GM19324 (cell line): Measurements from ENCODE around the gene UQCR11.

Experiments
- ATAC-seq: cut with Tn5 transposase; IDR thresholded peaks from one replicate; pipeline ENCODE4 v1.9.1; 2021; ENCODE audit warnings: mild to moderate bottlenecking, moderate library complexity; ENCODE audit not compliant: unreplicated experiment, low FRiP score

The UQCR11 gene

DNA sequence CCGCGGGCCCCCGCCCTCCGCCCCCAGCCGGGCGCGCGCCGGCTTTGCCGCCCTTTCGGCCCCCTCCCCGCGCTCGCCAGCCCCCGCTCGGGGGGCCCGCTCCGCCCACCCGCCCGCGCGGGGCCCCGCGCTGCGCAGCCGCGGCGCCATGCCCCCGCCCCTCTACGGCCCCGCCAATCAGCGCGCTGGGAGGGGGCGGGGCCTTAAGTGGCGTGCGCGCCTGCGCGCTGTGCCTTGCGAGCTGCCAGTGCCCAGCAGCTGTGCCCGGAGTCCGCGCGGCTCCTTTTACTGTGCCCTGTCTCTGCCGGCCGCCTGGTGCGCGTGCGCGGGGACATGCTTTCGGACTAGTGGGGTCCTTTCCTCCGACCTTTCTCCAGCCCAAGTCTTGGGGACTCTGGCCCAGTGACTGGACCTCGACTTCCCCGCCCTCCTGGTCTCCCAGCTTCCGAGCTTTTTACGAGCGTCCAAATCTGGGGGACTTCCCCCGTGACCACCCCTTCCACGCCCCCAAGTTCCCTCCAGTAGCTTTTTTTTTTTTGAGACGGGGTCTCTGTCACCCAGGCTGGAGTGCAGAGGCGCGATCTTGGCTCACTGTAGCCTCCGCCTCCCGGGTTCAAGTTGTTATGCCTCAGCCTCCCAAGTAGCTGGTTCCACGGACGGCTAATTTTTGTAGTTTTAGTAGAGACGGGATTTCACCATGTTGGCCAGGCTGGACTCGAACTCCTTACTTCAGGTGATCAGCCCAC, 12.3 kb downstream of the UQCR11 start, which contains the start of gene MBD3:
MBD3 (minus strand) TSS at position 111 of the 746 bp plus-strand sequence. CDS start 234 bp downstream, outside the sequence.
- peak; percentile 81 for ATAC-seq

- peak; percentile 80 for ATAC-seq
Observed at GRCh38 chr19:1592024-1592754, 13.1 kb downstream of the UQCR11 start.

GRCh38 chr19:1591421-1592023, 13.7 kb downstream of the UQCR11 start:
- ATAC-seq = no peak

- no peak for ATAC-seq
Observed at GRCh38 chr19:1590641-1591397, 14.4 kb downstream of the UQCR11 start.

DNA sequence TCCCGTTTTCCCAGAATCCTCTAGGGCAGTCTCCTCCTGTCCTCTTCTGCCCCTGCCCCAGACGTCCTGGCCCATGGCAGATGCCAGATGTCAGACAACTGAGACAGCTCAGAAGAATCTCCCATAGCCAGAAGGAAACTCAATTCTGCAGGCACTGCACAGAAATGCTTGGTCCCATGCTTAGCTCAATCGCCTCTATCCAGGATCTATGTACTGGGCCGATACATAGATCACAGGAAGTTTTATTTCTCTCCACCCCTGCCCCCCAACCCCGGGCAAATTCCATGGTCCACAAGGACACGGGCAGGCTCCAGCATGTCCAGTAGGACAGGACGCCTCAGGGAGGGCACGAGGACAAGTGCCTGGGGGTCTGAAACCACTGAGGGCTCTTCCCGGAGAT, 17.4 kb downstream of the UQCR11 start:
- no peak for ATAC-seq

DNA sequence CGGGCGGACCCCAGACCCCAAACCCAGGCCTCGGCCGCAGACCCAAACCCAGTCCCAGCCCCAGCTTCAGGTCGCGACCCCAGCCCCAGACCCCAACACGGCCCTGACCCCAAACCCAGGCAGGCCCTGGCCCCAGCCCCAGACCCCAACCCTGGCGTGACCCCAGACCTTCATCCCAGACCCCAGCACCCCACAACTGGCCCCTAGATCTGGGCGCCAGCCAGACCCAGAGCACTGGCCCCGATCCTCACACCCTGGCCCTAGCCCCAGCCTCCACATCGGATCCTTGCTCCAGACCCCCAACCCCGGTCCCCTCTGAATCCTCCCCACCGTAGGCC, 20.1 kb downstream of the UQCR11 start:
- ATAC-seq = no peak

GRCh38 chr19:1584500-1585242, 20.6 kb downstream of the UQCR11 start:
- ATAC-seq = no peak

GRCh38 chr19:1582201-1582600, 23.1 kb downstream of the UQCR11 start:
- no peak for ATAC-seq

DNA sequence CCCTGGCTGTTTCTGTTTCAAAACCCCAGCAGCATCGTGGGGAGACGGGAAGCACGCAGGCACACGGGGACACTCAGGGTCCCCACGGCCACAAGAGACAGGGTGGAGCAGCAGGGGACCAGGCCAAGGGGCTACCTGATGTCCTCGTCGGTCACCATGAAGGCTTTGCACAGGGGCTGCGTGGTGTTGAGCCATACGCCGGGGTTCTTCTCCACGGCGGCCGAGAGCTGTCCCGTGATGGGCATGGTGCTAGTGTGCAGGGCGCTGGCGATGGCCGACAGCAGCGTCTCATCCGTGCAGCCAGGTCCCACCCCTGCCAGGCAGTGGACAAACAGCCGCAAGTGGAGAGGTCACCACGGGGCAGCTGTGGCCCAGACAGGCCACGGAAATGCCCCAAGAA, 24.3 kb downstream of the UQCR11 start:
- ATAC-seq = no peak

GRCh38 chr19:1580382-1580781, 24.9 kb downstream of the UQCR11 start:
- no peak for ATAC-seq

DNA sequence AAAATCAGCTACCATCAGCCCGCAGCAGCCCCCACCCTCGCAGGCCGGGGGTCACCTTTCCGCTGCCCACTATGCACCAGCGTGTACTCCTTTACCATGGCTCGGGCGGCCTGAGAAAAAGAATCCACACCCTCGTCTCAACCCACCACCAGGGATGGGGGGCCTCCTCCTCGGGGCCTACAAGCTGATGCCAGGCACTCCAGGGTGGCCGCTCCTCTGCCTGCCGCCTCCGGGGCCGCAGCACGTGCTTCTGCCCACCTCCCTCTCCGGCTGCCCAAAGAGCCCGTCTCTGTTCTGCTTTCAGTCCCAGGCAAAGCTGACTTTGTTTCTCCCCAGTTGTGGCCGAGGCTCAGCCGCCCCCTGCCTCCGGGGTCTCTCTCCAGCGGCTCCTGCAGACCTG, 26.0 kb downstream of the UQCR11 start:
- ATAC-seq = no peak

GRCh38 chr19:1577929-1578618, 27.2 kb downstream of the UQCR11 start:
- ATAC-seq = no peak

GRCh38 chr19:1577090-1577928, 28.0 kb downstream of the UQCR11 start:
- no peak for ATAC-seq

- no peak for ATAC-seq
Observed at GRCh38 chr19:1576242-1577089, 28.8 kb downstream of the UQCR11 start.

DNA sequence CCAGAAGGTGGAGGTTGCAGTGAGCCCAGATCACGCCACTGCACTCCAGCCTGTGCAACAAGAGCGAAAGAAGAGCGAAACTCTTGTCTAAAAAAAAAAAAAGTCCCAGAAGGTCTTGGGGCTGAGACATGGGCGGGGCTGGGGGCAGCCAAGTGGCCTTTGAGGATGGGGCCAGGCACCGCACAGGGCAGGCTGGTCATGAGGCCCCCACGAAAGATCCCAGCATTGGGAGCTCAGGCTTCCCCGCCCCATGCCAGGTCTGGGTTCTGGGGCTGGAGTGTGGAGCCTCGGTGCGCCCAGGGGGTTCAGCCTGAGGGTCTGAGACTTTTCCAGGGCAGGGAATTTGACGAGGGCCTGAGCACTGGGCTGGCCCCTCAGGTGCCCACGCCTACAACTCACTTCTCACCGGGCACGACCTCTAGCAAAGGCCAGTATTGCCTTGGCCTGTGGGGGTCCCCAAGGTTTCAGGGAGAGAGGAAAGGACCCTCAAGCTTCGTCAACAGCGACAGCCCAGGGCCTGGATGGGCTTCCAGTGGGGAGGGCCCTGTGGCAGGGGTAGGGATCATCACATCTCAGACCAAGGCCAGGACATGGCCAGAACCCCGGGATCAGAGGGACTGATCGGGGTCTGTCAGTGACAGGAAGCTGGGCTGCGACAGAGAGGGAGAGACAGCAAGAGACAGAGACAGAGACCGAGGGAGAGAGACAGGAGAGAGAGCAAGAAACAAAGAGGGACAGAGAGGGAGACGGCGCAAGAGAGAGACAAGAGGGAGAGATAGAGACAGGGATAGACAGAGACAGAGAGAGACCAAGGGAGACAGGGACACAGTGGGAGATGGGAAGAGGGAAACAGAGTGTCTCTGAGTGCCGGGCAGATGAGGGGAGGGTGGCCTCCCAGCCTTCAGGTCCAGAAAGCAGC, 29.7 kb downstream of the UQCR11 start:
- no peak for ATAC-seq

DNA sequence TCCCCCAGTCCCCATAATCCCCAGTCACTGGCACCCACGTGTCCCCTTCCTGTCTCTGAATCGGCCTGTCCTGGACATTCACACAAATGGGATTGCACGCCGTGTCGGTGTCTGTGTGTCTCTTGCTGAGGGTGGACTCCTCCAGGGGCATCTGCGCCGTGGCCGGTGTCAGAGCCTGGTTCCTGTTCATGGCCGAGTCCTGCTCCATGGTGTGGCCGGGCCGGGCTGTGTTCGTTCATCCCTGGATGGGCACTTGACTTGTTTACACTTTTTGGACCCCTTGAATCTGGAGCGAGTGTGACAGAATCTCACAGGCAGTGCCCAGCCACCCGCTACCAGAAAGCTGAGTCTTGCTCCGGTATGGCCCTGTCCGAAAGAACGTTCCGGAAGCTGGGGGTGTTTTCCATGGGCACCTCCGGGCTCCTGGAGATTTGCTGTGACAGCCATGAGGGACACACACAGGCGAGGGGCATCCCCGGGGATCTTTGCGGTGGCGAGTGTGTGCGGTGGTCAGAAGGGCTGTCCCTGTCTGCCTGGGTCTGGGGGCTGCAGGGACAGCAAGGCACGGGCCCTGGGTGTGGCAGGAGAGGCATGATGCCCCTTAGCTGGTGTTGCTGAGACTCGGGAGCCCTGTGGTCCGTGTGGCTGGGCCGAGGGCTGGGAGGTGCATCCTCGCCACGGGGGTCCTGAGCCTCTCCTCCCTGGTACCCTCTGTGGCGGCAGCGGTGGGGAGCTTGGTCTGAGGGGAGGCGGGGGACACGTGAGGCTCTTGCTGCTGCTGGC, 30.7 kb downstream of the UQCR11 start:
- no peak for ATAC-seq
